A549 (cell line): Measurements from ENCODE around the gene NLRC3. TPM values are rescaled to one million over a fixed set of nuclear protein-coding genes. Genes with fewer than 3 reads are reported as not detected.
A peak's percentile ranks its signal among the peaks of the same experiment; 100 is the strongest.

Experiments
- ATAC-seq, 2 experiments: fragments of 200-7000 bp in 1 of 2; fragments of >200 bp in 1 of 2; cut with Nextera tagmentation in 1 of 2; cut with Tn5 transposase in 1 of 2; 3 replicates each; pipeline versions ENCODE4 v1.8.0 to v1.9.1; 2018 to 2020; ENCODE audit warnings: mild to moderate bottlenecking in 1 of 2, moderate library complexity in 1 of 2
- CTCF ChIA-PET: fragments of 300-600 bp; sonication (Branson Sonifier 250); formaldehyde crosslinking; extraction: SDS; loops from one replicate; lab custom pipeline; 2021; ENCODE audit warnings: antibody characterized with exemption, inconsistent platforms; lab: Yijun Ruan, JAX
- POLR2A ChIA-PET: fragments of 350-600 bp; formaldehyde crosslinking; extraction: SDS; loops from one replicate; lab custom pipeline; 2021; ENCODE audit warnings: antibody characterized with exemption, inconsistent platforms; lab: Yijun Ruan, JAX
- DNase-seq, 2 experiments: peaks; one replicate each; pipeline versions ENCODE4 v3.0.0 to v3.0.0-alpha.2; 2011 to 2016; ENCODE audit warnings: low read depth in 1 of 2, low spot score in 1 of 2
- FAIRE-seq: peaks from 2 replicates; lab custom pipeline; 2011; peaks lifted over from hg19 to GRCh38; lab: Jason Lieb, UNC
- H3K27ac ChIP-seq, 2 experiments: fragments of >200 bp; sonication (Bioruptor Twin); formaldehyde crosslinking; 3 replicates each; pipeline ENCODE4 v1.5.1; 2016 to 2017
- H3K4me1 ChIP-seq: fragments of >200 bp; sonication (Bioruptor Twin); formaldehyde crosslinking; 3 replicates; pipeline ENCODE4 v1.6.1; 2016
- H3K4me2 ChIP-seq: fragments of >200 bp; sonication (Bioruptor Twin); formaldehyde crosslinking; 3 replicates; pipeline ENCODE4 v1.6.1; 2016
- H3K4me3 ChIP-seq: fragments of >200 bp; sonication (Bioruptor Twin); formaldehyde crosslinking; 3 replicates; pipeline ENCODE4 v1.5.1; 2016
- H3K9me3 ChIP-seq: fragments of >200 bp; sonication (Bioruptor Twin); formaldehyde crosslinking; 3 replicates; pipeline ENCODE4 v1.6.1; 2016
- CHD4 ChIP-seq: fragments of 200-600 bp; sonication (generic); IDR thresholded peaks from 2 replicates; pipeline ENCODE4 v1.6.1; 2016; ENCODE audit warnings: antibody characterized with exemption, mild to moderate bottlenecking, borderline replicate concordance
- E2F6 ChIP-seq: IDR thresholded peaks from 2 replicates; pipeline ENCODE4 v1.6.1; 2012; ENCODE audit warnings: low read depth, borderline replicate concordance
- EHF ChIP-seq: fragments of 250-450 bp; sonication (Bioruptor Pico); IDR thresholded peaks from 2 replicates; pipeline ENCODE4 v1.5.0; 2020; ENCODE audit warnings: mild to moderate bottlenecking
- EP300 ChIP-seq, 2 experiments: fragments of >200 bp; sonication (Bioruptor Twin); formaldehyde crosslinking; IDR thresholded peaks; 2 replicates in 1 of 2; 3 replicates in 1 of 2; pipeline ENCODE4 v1.6.1; 2016 to 2017
- ESRRA ChIP-seq: fragments of 150-350 bp; IDR thresholded peaks from 2 replicates; pipeline ENCODE4 v1.6.1; 2014; ENCODE audit warnings: mild to moderate bottlenecking, low read length, borderline replicate concordance
- FOXS1 ChIP-seq: fragments of 250-450 bp; sonication (Bioruptor Pico); IDR thresholded peaks from 2 replicates; pipeline ENCODE4 v1.5.0; 2020; ENCODE audit warnings: mild to moderate bottlenecking, moderate library complexity
- GATA3 ChIP-seq: IDR thresholded peaks from 2 replicates; pipeline ENCODE4 v1.6.1; 2012; ENCODE audit warnings: borderline replicate concordance
- HOXB5 ChIP-seq: fragments of 250-450 bp; sonication (Bioruptor Pico); IDR thresholded peaks from 2 replicates; pipeline ENCODE4 v1.5.0; 2020; ENCODE audit warnings: mild to moderate bottlenecking, moderate library complexity
- JUNB ChIP-seq: fragments of >200 bp; sonication (Bioruptor Twin); formaldehyde crosslinking; IDR thresholded peaks from 2 replicates; pipeline ENCODE4 v1.6.1; 2016
- KDM1A ChIP-seq: fragments of 200-600 bp; sonication (generic); IDR thresholded peaks from 2 replicates; pipeline ENCODE4 v1.6.1; 2016; ENCODE audit warnings: low read depth, mild to moderate bottlenecking
- MAX ChIP-seq: IDR thresholded peaks from 2 replicates; pipeline ENCODE4 v1.6.1; 2012
- MYC ChIP-seq: IDR thresholded peaks from 2 replicates; pipeline ENCODE4 v1.6.1; 2012; ENCODE audit warnings: mild to moderate bottlenecking, inconsistent platforms, low read length, improper control_type of control experiment, borderline replicate concordance
- NPAS2 ChIP-seq: fragments of 250-450 bp; sonication (Bioruptor Pico); IDR thresholded peaks from 2 replicates; pipeline ENCODE4 v1.8.0; 2022; ENCODE audit warnings: mild to moderate bottlenecking, moderate library complexity, borderline replicate concordance
- PBX3 ChIP-seq: IDR thresholded peaks from 2 replicates; pipeline ENCODE4 v1.6.1; 2012
- POLR2A ChIP-seq: IDR thresholded peaks from 2 replicates; pipeline ENCODE4 v1.6.1; 2012; ENCODE audit warnings: mild to moderate bottlenecking, low read length
- RAD21 ChIP-seq, 2 experiments: fragments of >200 bp in 1 of 2; sonication (Bioruptor Twin) in 1 of 2; formaldehyde crosslinking in 1 of 2; IDR thresholded peaks in 1 of 2; conservative IDR thresholded peaks in 1 of 2; 2 replicates in 1 of 2; 3 replicates in 1 of 2; pipeline ENCODE4 v1.6.1; 2012 to 2018; ENCODE audit warnings: inconsistent platforms in 1 of 2
- RCOR1 ChIP-seq: fragments of 150-350 bp; IDR thresholded peaks from 2 replicates; pipeline ENCODE4 v1.6.1; 2014; ENCODE audit warnings: antibody characterized with exemption, low read length, low read depth
- TP53 ChIP-seq: fragments of 250-450 bp; sonication (Bioruptor Pico); IDR thresholded peaks from 2 replicates; pipeline ENCODE4 v1.5.0; 2021; ENCODE audit warnings: mild to moderate bottlenecking, moderate library complexity
- ZC3H11A ChIP-seq: fragments of 450-650 bp; IDR thresholded peaks from 2 replicates; pipeline ENCODE4 v1.6.1; 2014; ENCODE audit warnings: antibody characterized with exemption, mild to moderate bottlenecking
- ZFP36 ChIP-seq: fragments of 450-650 bp; IDR thresholded peaks from 2 replicates; pipeline ENCODE4 v1.6.1; 2014; ENCODE audit warnings: borderline replicate concordance; ENCODE audit not compliant: partially characterized antibody
- WGBS: methylation state at CpG from one replicate; pipeline ENCODE4 v1.1.6; 2017; ENCODE audit errors: missing lambda C conversion rate; 5-methylcytosine and 5-hydroxymethylcytosine counted together
- polyA minus RNA-seq: library from RNA; depleted of rRNA, polyadenylated mRNA; stranded (reverse); fragments of >200 nt; gene quantifications from 2 replicates; pipeline ENCODE4 v1.2.3, GENCODE V29; 2011; rRNA and poly(A)+ RNA removed
- polyA plus RNA-seq, 4 experiments: library from polyadenylated mRNA; depleted of rRNA in 3 of 4; stranded (reverse); fragments of >200 nt; fragmentation: RNase III in 1 of 4; extraction: RNeasy Plus Mini Kit Qiagen cat#74134 plus additional on column Dnase treatment in 1 of 4; gene quantifications; 2 replicates in 3 of 4; 3 replicates in 1 of 4; pipeline ENCODE4 v1.2.3, GENCODE V29; 2011 to 2017
- TF ChIP-seq, protein P1 (sequence below): fragments of 250-450 bp; sonication (Bioruptor Pico); IDR thresholded peaks from 2 replicates; pipeline ENCODE4 v1.5.0; 2020; ENCODE audit warnings: low read depth, mild to moderate bottlenecking, moderate library complexity

Gene NLRC3, protein sequence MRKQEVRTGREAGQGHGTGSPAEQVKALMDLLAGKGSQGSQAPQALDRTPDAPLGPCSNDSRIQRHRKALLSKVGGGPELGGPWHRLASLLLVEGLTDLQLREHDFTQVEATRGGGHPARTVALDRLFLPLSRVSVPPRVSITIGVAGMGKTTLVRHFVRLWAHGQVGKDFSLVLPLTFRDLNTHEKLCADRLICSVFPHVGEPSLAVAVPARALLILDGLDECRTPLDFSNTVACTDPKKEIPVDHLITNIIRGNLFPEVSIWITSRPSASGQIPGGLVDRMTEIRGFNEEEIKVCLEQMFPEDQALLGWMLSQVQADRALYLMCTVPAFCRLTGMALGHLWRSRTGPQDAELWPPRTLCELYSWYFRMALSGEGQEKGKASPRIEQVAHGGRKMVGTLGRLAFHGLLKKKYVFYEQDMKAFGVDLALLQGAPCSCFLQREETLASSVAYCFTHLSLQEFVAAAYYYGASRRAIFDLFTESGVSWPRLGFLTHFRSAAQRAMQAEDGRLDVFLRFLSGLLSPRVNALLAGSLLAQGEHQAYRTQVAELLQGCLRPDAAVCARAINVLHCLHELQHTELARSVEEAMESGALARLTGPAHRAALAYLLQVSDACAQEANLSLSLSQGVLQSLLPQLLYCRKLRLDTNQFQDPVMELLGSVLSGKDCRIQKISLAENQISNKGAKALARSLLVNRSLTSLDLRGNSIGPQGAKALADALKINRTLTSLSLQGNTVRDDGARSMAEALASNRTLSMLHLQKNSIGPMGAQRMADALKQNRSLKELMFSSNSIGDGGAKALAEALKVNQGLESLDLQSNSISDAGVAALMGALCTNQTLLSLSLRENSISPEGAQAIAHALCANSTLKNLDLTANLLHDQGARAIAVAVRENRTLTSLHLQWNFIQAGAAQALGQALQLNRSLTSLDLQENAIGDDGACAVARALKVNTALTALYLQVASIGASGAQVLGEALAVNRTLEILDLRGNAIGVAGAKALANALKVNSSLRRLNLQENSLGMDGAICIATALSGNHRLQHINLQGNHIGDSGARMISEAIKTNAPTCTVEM
- polyA plus RNA-seq (2011; rRNA removed): 0.03 and 0.04 TPM in 2 replicates
- polyA plus RNA-seq (2012; cell fraction: cytosol; rRNA removed): under 0.01 and 0.01 TPM in 2 replicates
- polyA plus RNA-seq (2012; cell fraction: nucleus; rRNA removed): 0.02 and 0.05 TPM in 2 replicates
- polyA plus RNA-seq (2017; fragmentation: RNase III; extraction: RNeasy Plus Mini Kit Qiagen cat#74134 plus additional on column Dnase treatment): 0.03 TPM in 1 of 3 replicates, not detected in the others
- polyA minus RNA-seq: 0.04 TPM in 1 of 2 replicates, not detected in the other

DNA sequence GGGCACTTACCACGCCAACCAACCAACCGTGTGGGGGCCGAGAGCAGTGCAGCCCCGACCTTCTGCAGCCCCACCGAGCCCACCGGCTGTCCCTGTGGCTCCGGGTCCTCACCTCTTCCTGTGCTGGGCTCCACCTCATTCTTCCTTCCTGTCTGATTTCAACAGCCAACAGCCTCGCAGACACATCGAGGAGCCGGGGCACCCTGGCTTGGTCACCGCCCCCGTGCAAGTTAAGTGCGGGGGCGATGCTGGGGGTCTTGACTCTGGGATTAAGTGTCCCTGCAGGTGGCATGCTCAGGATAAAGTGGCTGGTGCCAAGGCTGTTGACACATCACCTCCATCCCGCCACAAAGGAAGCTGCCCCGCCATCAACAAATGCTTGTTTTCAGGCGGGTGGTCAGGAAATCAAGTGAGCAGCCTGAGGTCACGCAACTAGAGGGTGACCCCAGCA lies at the start of gene NLRC3:
Gene NLRC3, minus strand, starts transcription at position 102 of the 451 bp plus-strand sequence. CDS start 12,367 bp downstream, outside the sequence.
- no peak for DNase-seq
- Histone ChIP-seq H3K4me1 (peaks cover 8% of the 10 kb centered on the region), H3K4me2 (no peak within 1 kb of the TSS), H3K4me3 (no peak within 1 kb of the TSS), H3K9me3 (no peaks in the 10 kb centered on the region)
- no peak for ATAC-seq
- ChIA-PET CTCF (no interaction called here), POLR2A (no interaction called here)
- FAIRE-seq: no peak
- TF ChIP-seq RCOR1: no peak
- no peak for TF ChIP-seq EHF
- no peak for TF ChIP-seq NPAS2
- TF ChIP-seq RAD21 (conservative IDR thresholded peaks at IDR 0.05 in 1 of 2, IDR thresholded peaks at IDR 0.05 in 1 of 2): no peak
- TF ChIP-seq JUNB: no peak
- TF ChIP-seq PBX3: no peak
- TF ChIP-seq EP300 (IDR thresholded peaks at IDR 0.05): no peak
- TF ChIP-seq CHD4: no peak
- TF ChIP-seq, protein P1, sequence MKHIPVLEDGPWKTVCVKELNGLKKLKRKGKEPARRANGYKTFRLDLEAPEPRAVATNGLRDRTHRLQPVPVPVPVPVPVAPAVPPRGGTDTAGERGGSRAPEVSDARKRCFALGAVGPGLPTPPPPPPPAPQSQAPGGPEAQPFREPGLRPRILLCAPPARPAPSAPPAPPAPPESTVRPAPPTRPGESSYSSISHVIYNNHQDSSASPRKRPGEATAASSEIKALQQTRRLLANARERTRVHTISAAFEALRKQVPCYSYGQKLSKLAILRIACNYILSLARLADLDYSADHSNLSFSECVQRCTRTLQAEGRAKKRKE: no peak
- TF ChIP-seq POLR2A: no peak
- no peak for TF ChIP-seq ESRRA
- TF ChIP-seq E2F6: no peak
- TF ChIP-seq FOXS1: no peak
- no peak for TF ChIP-seq GATA3
- TF ChIP-seq TP53: no peak
- no peak for TF ChIP-seq MYC
- TF ChIP-seq ZC3H11A: no peak
- no peak for TF ChIP-seq HOXB5 (CRISPR knock-in tag)
- TF ChIP-seq KDM1A: no peak
- TF ChIP-seq, all 56 proteins: peak for 0
- WGBS: 69% methylated on average over 17 of the region's 18 CpGs
- no peak within 1 kb of the TSS for H3K27ac ChIP-seq

GRCh38 chr16:3625911-3626732 lies 48.9 kb upstream of the NLRC3 start:
- WGBS: 88% methylated on average over 4 of the region's 4 CpGs
- no peak overlapping the region for H3K4me3 ChIP-seq
- H3K4me2 ChIP-seq: no peak overlapping the region
- ATAC-seq: 0 out of 6 replicates have a peak, but pooled peaks have one; percentile 47 to 50
- DNase-seq: no peak
- H3K4me1 ChIP-seq: no peaks in the 10 kb centered on the region
- ChIA-PET CTCF (interaction anchor here (0.6 to 1.4 kb wide), 6 partner anchors 9 to 880 kb away, joined by 3 to 5 read pairs (median 3); no protein-coding TSS in a partner anchor), POLR2A (interaction anchor here (1.5 kb wide), 1 partner anchor 14 kb away, joined by 4 read pairs; the partner anchor contains the start of gene SLX4)
- H3K27ac ChIP-seq: no peak overlapping the region
- no peak for TF ChIP-seq ZFP36
- TF ChIP-seq ZC3H11A: no peak
- no peak for TF ChIP-seq MAX
- TF ChIP-seq, all 56 proteins: peak for 0
- no peaks in the 10 kb centered on the region for H3K9me3 ChIP-seq
- no peak for FAIRE-seq
